ENCODE results near the gene VAC14.

GRCh38 chr16:70679671-70680494, 121.1 kb downstream of the VAC14 start:
- no peak for TF ChIP-seq ZNF274 (IDR thresholded peaks at IDR 0.05; ENCODE audit: low read depth, low read length)
- TF ChIP-seq SUZ12 (IDR thresholded peaks at IDR 0.05; ENCODE audit: extremely low read depth, insufficient read depth, insufficient read length) = no peak
- TF ChIP-seq YY1 (IDR thresholded peaks at IDR 0.05; ENCODE audit: insufficient read depth, insufficient read length) = no peak
